NCI-H82 treated with DMSO at 0.1 percent for 48 hours (cell line): ENCODE data around the gene LYPD6.

Experiments
- DNase-seq: peaks from one replicate; lab custom pipeline; 2025; ENCODE audit not compliant: unreplicated experiment; lab: John Stamatoyannopoulos, UW

Gene LYPD6

DNA sequence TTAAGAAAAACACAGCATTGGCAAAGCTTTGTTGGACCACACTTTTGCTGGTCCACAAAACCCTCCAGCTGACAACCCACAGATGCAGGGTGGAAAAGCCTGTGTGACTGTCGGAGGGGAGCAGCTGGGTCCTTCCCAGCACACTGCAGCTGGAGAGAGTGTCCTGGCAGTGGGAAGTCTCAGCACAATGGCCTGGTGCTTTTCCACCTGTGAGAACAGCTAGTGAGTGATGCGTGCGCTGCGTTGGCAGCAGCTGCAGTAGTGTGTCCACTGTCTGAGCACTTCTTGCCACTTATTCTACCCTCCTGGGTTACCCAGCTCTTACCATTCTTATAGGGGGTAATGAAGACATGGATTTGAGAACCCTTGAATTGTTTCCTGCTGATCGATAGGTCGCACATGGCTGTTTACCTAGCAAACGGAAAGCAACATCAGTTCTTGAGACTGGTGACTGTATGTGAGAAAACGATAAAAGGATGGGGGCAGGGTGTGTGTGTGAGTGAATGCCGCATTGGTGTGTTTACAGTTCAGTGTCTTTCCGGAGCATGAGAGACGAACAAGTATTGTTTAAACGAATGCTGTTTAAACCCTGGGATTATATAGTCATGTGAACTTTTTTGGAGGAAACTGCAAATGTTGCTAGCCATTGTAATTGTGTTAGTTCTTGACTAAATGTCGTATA, 69.7 kb downstream of the LYPD6 start:
- DNase-seq, result no peak

DNA sequence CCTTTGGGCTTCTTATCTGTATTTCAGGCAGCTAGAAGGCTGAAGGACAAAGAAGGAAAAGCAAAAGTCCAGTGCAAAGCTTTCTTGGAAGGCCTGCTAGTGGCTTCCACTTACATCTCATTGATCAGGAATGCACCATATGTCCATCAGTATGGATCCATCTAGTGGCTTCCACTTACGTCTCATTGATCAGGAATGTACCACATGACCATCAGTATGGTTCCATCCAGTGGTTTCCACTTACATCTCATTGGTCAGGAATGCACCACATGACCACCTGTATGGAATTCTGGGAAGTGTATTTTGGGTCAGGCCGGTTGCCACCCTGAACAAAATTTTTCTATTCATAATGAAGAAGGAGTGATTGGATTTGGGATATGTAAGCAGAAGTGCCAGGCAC, 70.6 kb downstream of the LYPD6 start:
- no peak for DNase-seq

DNA sequence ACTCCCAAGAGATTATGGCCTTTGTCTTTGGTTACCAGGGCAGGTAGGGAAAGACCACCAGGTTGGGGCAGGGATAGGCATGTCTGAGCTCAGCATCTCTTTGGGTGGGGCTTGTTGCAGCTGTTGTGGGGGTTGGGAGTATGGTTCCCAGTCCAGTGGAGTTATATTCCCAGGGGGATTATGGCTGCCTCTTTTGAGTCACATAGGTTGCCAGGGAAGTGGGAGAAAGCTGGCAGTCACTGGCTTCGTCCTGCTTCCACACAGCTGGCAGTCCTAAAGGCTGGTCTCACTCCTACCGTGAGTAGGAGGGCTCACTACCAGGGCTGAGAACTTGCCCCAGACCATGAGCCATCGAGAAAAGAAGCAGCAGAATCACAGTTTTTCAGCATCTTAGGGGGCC, 79.1 kb downstream of the LYPD6 start:
- DNase-seq, result no peak

DNA sequence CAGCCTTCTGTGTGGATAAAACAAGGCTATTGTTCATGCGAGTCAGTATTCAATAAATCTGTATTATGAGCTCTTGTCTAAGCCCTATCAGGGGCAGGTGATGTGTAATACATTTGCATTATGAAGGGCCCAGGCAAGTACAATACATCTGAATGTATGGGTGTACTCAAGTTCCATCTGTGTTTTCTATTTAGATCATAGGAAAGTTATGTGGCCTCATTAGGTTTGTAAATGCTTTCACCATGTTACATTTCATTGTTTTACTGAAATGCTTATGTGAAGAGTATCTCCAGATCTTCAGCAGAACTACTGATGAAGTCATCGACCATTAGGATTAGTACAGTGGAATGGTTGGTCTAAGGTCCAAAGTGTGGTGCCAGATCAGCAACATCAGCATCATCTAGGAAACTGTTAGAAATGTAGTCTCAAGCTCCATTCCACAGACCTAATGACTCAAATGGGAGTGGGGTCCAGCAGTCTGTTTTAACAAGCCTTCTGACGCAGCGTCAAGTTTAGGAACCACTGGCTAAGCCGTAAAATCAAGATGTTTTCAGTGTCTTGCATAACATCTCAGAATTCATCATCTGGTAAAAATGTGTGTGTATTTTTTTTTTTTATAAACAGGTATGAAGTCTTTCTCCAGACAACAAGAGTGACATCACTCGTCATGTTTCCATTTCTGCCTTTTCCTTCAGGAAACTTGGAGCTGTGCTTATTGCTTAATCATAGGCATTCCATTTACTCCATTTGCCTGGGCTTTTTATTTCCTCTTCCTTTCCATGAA, 80.5 kb downstream of the LYPD6 start:
- no peak for DNase-seq

DNA sequence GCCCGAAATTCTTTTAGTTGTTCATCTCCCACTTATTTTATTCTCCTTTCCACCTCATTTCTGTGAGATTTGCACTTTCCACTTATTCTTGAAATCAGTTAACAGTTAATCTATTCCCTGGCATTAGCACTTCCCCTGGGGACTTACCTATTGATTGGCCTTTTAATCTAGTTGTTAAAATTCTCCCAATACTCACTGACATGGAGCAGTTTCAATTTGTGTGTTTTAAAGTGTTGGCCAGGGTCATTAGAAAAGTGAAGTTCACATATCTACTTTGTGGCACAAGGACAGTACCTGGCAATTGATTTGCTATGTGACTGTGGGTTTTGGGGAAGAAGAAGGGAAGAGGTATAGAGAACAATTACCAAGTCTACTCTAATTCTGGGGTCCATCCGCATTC, 83.1 kb downstream of the LYPD6 start:
- DNase-seq, result no peak

DNA sequence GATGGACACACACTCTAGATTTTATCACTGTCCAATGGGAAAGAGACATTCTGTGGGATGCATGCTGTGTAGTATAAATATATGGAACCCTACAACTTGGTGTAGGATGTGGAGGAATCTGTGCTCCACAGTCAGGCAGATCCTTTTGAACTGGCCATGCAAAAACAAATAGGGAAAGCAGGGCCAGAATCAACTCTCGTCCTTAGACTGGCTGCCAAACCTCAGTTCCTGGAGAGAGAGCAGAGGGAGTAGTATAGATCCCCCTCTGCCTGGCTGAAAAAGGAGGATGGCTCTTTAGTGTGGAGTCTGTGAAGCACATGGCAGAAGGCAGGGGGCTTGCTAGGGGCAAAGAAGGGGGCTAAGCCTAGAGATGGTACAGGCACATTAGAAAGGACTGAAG, 84.7 kb downstream of the LYPD6 start:
- DNase-seq, result no peak

DNA sequence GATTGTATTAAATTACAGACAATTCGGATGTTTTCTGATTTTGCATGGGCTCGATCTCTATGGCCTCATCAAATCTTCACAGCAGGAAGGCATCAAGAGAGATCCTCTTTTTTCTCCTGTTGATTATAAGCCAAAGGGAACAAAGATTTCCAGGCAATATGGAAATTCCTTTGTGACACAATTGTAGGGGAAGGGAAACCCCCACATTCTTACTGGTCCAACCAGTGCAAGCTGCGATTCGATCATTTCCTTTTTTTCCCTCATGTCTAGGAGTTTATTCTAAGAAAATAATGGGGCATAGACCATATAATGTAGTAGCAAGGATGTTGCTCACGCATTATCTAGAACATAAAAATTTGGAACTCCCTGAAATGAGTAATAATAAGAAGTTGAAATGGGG, 87.7 kb downstream of the LYPD6 start:
- DNase-seq, result no peak

DNA sequence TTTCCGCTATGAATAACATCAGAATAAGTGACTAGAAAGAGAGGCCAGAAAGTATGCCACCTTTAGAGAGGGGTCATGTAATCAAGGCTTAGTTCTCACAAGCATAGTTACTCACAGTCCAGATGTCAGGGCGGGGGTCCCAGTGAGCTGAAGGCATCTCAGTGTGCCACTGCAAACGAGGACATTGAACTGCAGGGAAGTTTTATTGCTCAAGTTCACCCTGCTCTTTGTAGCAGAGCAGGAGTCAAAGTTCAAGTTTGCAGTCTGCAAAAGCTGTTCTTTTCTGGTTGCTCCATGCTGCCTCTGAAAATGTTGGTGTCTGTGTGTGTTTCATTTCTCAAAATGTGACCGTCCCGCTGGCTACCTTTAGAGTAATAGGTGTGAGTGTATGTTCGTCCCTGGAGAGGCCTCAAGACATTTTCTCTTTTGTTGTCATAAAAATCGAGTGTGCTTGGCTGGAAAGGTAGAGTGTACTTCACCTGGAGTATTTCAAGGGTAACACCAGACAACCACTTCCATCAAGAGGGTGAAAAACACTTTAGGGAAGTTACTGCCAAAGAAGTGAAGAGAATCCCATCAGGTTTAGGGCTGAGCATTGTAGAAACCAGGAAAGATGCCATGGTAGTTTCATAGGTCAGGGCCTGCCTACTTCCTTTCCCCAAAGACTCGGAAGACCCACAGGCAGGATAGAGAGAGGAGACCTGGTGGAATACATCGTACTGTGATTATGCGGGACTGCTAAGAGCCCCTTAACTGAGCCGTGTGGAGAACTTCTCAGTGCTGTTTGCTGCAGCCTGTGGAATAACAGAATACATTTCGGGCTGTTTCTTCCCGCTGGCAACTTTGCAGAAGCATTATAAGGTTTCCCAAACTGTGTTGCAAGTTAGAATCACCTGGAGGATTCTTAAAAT, 89.9 kb downstream of the LYPD6 start:
- DNase-seq, result no peak

DNA sequence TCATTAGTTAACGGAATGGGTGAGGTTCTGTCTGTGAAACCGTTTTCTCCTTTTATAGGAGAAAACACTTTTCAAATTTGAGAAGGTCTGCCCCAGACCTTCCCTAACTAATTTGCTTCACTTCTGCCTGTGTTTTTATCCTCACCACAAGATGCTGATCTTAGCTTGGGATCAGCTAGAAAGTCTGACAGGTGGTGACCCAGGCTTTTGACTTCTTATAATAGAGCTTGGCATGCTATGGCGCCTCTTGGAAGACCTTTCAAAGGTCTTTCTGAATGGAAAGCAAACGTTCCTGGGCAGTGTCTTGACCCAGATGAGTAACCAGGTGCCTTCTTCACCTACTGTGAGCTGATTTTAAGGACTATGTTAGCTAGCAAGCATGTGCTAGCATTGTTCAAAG, 91.4 kb downstream of the LYPD6 start:
- no peak for DNase-seq

DNA sequence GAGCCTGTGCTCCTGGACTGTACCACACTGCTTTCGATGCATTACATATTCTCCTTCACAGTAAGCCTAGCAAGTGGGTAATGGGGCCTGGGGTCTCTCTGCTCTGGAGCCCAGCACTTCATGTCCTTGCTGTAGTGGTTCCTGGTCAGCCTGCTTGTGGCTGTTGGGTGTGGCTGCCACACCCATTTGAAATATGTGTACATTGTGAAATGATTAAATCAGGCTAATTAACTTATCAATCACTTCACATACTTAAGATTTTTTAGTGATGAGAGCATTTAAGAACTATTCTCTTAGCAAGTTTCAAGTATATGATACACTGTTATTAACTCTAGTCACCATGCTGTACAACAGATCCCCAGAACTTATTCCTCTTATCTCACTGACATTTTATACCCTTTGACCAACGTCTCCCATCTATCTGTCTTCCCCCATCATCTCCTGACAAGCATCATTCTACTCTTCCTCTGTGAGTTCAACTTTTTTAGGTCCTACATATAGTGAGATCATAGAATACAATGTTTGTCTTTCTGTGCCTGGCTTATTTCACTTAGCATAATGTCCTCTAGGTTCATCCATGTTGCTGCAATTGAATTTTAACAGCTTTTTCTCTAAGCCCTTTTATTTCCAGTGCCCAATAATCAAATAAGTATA, 92.1 kb downstream of the LYPD6 start:
- DNase-seq, result no peak

DNA sequence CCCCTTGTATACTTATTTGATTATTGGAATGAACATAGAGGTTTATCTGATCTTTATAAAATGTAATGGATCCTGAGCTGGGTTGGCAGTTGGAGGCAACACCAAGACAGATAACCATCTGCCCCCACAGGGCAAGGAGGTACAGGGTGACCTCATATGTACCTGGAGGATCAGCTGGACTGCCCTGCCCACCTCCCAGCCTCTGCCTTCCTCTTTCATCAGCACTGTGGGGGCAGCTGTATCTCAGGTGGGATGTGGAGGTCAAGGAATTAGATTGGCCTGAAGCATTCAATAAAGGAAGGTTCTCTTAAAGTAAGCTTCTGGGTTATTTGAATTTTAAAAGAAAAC, 92.6 kb downstream of the LYPD6 start:
- DNase-seq, result no peak

DNA sequence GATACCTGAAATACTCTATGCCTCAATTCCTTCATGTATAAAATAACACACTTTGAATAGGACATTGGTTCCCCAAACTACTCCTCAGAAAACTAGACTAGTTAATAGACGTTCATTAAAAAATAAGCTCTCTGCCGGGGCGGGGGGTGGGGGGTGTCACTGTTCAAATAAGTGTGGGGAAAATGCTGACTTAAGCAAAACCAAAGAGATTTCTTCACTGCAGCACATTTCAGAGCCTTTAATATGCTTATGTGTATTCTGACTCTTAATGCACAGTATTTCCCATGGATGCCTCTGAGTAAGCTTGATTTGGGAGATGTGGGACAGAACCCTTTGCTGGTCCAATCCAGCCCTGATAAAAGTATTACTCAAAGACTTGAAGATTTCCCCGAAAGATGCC, 93.2 kb downstream of the LYPD6 start:
- DNase-seq, result no peak

DNA sequence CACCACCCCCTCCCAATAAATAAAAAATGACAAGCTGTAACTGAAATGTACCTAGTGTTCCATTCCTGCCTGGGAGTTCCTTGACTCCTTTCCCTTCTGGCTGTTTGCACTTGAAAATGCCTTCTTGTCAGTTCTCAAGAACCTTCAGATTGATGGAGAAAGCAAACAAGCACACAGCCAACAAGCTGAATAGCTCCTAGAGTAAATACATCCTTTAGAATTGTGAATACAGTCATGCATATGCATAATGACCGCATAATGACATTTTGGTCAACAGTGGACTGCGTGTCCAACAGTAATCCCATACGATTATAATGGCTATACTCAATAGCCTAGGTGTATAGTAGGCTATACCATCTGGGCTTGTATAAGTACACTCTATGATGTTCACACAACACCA, 97.0 kb downstream of the LYPD6 start:
- no peak for DNase-seq

DNA sequence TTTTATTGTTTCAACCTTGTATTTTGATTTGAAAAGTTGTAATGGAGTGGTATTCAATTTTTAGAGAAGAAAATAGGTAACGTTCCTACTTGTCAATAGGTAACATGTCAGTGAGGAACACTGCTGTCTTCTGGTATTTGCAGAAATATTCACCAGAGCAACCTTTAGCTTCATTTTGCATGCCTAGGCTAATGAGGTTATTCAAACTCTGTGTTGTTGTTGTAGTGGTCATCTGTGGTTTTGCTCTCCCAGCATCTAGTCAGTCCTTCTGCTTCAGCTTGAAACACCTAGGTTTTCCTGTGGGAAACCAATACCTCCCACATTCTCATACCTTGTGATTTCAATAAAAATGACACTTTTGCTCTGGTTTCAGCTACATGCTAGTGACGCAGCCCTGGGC, 98.4 kb downstream of the LYPD6 start:
- DNase-seq, result no peak

DNA sequence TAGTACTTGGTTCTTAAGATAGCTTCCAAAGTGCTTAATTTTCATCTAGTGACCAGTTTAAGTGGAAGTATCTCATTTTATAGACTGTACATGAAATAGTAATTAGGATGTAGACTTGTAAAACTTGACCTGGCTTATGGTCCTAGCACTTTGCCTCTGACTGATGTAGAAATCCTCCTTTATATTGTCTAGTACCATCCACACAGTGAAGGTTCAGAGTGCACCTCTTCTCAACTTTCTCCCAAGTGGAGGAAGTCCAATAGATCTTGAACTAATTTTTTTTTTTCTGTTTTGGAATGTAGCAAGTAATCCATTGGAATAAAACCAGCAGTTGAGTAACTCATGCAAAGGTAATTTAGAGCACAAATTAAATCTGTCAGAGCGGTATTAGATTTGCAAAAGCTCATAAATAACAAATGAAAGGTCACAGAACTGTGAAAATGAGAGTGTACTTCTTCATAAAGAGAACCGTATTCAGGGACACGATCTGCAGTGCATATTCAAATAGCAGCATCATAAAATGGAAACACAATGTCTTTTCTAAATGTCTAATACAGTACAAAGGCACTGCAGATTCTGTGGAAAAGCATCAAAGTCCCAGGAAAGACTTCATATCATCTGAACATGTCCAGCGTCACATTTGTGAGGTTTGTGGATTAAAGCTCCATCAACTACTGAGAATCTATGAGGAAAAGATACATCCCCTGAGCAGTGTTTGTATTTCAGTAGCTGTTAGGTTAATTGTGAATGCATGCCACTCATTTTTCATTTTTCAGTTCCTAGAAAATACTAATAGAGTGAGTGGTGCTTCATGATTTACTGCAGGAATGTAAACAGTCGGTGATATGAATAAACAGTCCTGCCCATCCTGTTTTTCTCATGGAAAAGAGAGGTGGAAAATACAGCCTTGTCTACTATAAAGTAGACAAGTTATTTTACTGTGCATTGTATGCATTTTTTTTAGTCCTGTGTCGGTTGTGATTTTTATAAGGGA, 100.7 kb downstream of the LYPD6 start:
- no peak for DNase-seq

DNA sequence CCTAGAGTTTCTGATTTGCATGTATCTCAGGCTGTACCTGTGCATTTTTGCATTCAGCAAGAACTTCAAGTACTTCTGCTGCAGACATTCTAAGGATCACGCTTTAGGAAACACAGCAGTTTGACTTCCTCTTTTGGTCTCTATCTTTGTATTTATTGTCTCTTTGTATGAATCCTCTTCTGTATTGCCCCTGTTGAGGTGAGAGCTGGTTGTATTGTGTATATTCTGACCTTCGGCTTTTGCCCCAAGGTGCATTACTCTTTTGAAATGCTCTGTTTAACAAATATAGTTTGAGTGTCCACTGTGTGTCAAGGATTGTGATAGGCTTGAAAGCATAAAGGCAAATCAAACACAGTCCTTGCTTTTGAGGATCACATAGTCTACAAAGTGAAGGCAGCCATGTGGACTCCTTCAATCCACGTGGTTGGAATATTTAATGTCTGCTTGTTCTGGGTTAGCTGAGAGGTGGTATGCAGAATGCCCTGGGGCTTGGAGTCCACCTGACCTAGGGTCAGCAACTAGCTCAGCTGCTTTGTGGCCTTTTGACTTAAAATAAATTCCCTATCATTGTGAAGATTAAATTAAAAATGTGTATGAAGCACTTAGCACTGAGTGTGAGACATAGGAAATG, 108.1 kb downstream of the LYPD6 start:
- no peak for DNase-seq

DNA sequence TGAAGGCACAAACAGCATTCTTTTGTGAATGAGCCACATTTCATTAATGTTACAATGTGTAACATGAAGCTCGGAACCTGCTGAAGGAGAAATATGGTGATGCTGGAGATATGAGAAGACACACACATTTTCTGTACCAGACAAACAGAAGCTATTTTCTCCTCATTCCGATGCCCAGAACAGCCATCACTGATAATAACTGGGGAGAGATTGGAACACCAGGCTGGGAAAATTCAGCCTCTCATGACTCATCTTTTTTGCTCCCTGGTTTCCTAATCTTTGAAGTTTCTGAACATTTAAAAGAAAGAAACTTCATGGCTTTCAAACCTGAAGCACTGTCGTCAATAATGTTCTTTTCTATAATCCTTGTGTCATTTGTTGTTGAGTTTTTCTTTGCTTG, 110.9 kb downstream of the LYPD6 start:
- no peak for DNase-seq

DNA sequence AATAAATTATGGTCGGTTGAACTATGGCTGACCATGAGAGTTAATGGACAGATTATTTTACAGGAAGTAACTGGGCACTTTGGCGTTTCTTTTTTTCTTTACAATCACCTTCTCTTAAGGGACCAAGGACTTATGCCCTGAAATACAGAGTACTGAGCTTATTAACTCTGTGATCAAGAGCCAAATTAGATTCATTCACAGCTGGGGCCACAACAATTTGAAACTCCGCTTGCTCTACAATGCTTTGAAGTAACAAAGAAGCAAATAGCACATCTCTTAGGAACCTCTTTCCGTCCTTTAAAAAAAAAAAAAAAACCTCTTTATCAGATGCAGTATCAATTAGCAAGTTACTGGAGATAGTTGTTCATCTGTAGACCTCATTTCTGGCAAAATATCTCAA, 112.0 kb downstream of the LYPD6 start:
- no peak for DNase-seq

DNA sequence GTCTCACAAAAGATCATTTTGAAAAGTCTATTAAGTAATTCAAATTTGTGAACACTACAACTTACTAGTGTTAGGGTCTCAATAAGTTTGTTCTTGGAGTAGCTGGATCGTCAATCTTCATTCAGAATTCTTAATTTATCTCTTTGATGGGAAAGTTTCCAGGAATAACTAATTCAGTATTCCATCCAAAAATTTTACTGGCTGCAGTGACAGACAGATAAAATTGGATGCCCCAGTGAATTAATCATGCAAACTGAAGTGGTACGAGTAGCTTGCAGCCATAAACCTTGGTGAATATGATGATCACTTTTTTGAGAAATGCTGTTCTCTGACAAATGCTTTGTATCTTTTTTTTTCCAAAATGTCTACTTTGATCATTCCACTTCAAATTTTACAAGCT, 112.8 kb downstream of the LYPD6 start:
- DNase-seq, result no peak

DNA sequence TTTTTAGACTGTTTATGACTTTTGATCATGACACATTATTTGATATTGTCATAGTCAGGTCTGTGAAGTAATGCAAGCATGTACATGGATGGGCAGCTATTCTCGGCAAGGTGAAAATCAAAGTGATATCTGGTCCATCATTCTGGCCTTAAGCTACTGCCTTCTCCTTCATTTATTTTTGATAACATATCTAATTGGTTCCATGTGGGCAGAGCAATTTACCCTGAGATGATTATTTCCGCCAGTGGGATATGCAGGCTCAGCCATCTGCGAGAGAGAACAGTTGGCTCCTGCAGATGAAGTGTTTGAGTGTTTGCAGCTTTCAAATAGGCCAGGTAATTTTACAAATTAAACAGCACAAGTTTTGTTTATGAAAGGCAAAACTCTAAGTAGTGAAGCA, 116.4 kb downstream of the LYPD6 start:
- DNase-seq, result no peak
